HEK293 (cell line): Measurements from ENCODE around the gene SH3GL1.

Experiments
- BCL6B ChIP-seq: fragments of 450-650 bp; formaldehyde crosslinking; IDR thresholded peaks from 2 replicates; pipeline ENCODE4 v1.5.1; 2017; ENCODE audit warnings: missing biosample characterization, missing genetic modification characterization
- EGR2 ChIP-seq: fragments of 450-650 bp; formaldehyde crosslinking; IDR thresholded peaks from 2 replicates; pipeline ENCODE4 v1.5.1; 2016; ENCODE audit warnings: low read depth, missing biosample characterization, missing genetic modification characterization
- IKZF3 ChIP-seq: fragments of 450-650 bp; IDR thresholded peaks from 2 replicates; pipeline ENCODE4 v1.5.0; 2018; ENCODE audit warnings: missing biosample characterization, mild to moderate bottlenecking, missing genetic modification characterization, moderate library complexity
- KLF1 ChIP-seq: fragments of 450-650 bp; formaldehyde crosslinking; IDR thresholded peaks from 2 replicates; pipeline ENCODE4 v1.5.1; 2016; ENCODE audit warnings: missing biosample characterization, missing genetic modification characterization
- KLF16 ChIP-seq: fragments of 450-650 bp; formaldehyde crosslinking; IDR thresholded peaks from 2 replicates; pipeline ENCODE4 v1.5.1; 2017; ENCODE audit warnings: missing biosample characterization, missing genetic modification characterization
- KLF8 ChIP-seq: fragments of 450-650 bp; formaldehyde crosslinking; IDR thresholded peaks from 2 replicates; pipeline ENCODE4 v1.5.1; 2016; ENCODE audit warnings: missing biosample characterization, missing genetic modification characterization
- PBX3 ChIP-seq: sonication (generic); formaldehyde crosslinking; IDR thresholded peaks from 2 replicates; pipeline ENCODE4 v1.8.1; 2022; ENCODE audit warnings: mild to moderate bottlenecking, moderate library complexity, missing genetic modification reagents
- SP2 ChIP-seq: fragments of 450-650 bp; formaldehyde crosslinking; IDR thresholded peaks from 2 replicates; pipeline ENCODE4 v1.5.1; 2016; ENCODE audit warnings: missing biosample characterization, missing genetic modification characterization
- SP3 ChIP-seq: fragments of 450-650 bp; formaldehyde crosslinking; IDR thresholded peaks from 2 replicates; pipeline ENCODE4 v1.5.1; 2016; ENCODE audit warnings: missing biosample characterization, missing genetic modification characterization
- ZBTB17 ChIP-seq: fragments of 450-650 bp; formaldehyde crosslinking; IDR thresholded peaks from 2 replicates; pipeline ENCODE4 v1.5.1; 2016; ENCODE audit warnings: missing biosample characterization, missing genetic modification characterization
- ZBTB26 ChIP-seq: fragments of 450-650 bp; formaldehyde crosslinking; optimal IDR thresholded peaks from 2 replicates; pipeline ENCODE3; 2016; ENCODE audit warnings: missing biosample characterization, mild to moderate bottlenecking, missing genetic modification characterization
- ZBTB8A ChIP-seq: fragments of 450-650 bp; formaldehyde crosslinking; IDR thresholded peaks from 2 replicates; pipeline ENCODE4 v1.5.1; 2016; ENCODE audit warnings: missing biosample characterization, missing genetic modification characterization
- ZNF10 ChIP-seq: fragments of 450-650 bp; formaldehyde crosslinking; IDR thresholded peaks from 2 replicates; pipeline ENCODE4 v1.5.1; 2017; ENCODE audit warnings: missing biosample characterization, missing genetic modification characterization
- ZNF133 ChIP-seq: fragments of 450-650 bp; formaldehyde crosslinking; IDR thresholded peaks from 2 replicates; pipeline ENCODE4 v1.5.1; 2016; ENCODE audit warnings: missing biosample characterization, missing genetic modification characterization
- ZNF148 ChIP-seq: fragments of 450-650 bp; formaldehyde crosslinking; IDR thresholded peaks from 2 replicates; pipeline ENCODE4 v1.5.0; 2017; ENCODE audit warnings: missing biosample characterization, missing genetic modification characterization, borderline replicate concordance
- ZNF157 ChIP-seq: fragments of 450-650 bp; formaldehyde crosslinking; IDR thresholded peaks from 2 replicates; pipeline ENCODE4 v1.5.1; 2016; ENCODE audit warnings: missing biosample characterization, missing genetic modification characterization
- ZNF18 ChIP-seq: fragments of 450-650 bp; formaldehyde crosslinking; IDR thresholded peaks from 2 replicates; pipeline ENCODE4 v1.5.1; 2016; ENCODE audit warnings: missing biosample characterization, missing genetic modification characterization
- ZNF19 ChIP-seq: fragments of 450-650 bp; formaldehyde crosslinking; IDR thresholded peaks from 2 replicates; pipeline ENCODE4; 2016; ENCODE audit warnings: missing biosample characterization, missing genetic modification characterization, low read depth
- ZNF214 ChIP-seq: fragments of 450-650 bp; formaldehyde crosslinking; IDR thresholded peaks from 2 replicates; pipeline ENCODE4 v1.5.1; 2017; ENCODE audit warnings: missing biosample characterization, mild to moderate bottlenecking, missing genetic modification characterization, borderline replicate concordance
- ZNF248 ChIP-seq: fragments of 450-650 bp; formaldehyde crosslinking; IDR thresholded peaks from 2 replicates; pipeline ENCODE4 v1.5.1; 2017; ENCODE audit warnings: missing biosample characterization, missing genetic modification characterization
- ZNF311 ChIP-seq: fragments of 450-650 bp; formaldehyde crosslinking; IDR thresholded peaks from 2 replicates; pipeline ENCODE4 v1.5.1; 2017; ENCODE audit warnings: missing biosample characterization, missing genetic modification characterization, borderline replicate concordance
- ZNF394 ChIP-seq: fragments of 450-650 bp; formaldehyde crosslinking; IDR thresholded peaks from 2 replicates; pipeline ENCODE4 v1.5.1; 2016; ENCODE audit warnings: missing biosample characterization, missing genetic modification characterization, mild to moderate bottlenecking, moderate library complexity, borderline replicate concordance
- ZNF433 ChIP-seq: fragments of 450-650 bp; formaldehyde crosslinking; IDR thresholded peaks from 2 replicates; pipeline ENCODE4 v1.5.1; 2016; ENCODE audit warnings: missing biosample characterization, missing genetic modification characterization, low read depth
- ZNF629 ChIP-seq: fragments of 450-650 bp; formaldehyde crosslinking; IDR thresholded peaks from 2 replicates; pipeline ENCODE4 v1.5.1; 2017; ENCODE audit warnings: missing biosample characterization, missing genetic modification characterization
- ZNF660 ChIP-seq: fragments of 450-650 bp; IDR thresholded peaks from 2 replicates; pipeline ENCODE4 v1.5.1; 2018; ENCODE audit warnings: missing biosample characterization, mild to moderate bottlenecking, missing genetic modification characterization
- ZNF664 ChIP-seq: fragments of 450-650 bp; formaldehyde crosslinking; IDR thresholded peaks from 2 replicates; pipeline ENCODE4 v1.5.1; 2016; ENCODE audit warnings: missing biosample characterization, missing genetic modification characterization
- ZNF692 ChIP-seq: fragments of 450-650 bp; formaldehyde crosslinking; IDR thresholded peaks from 2 replicates; pipeline ENCODE4 v1.5.1; 2016; ENCODE audit warnings: missing biosample characterization, missing genetic modification characterization
- ZNF76 ChIP-seq: fragments of 450-650 bp; formaldehyde crosslinking; IDR thresholded peaks from 2 replicates; pipeline ENCODE4; 2016; ENCODE audit warnings: low read depth, missing biosample characterization, missing genetic modification characterization, borderline replicate concordance
- ZNF776 ChIP-seq: fragments of 450-650 bp; formaldehyde crosslinking; IDR thresholded peaks from 2 replicates; pipeline ENCODE4 v1.5.0; 2017; ENCODE audit warnings: missing biosample characterization, missing genetic modification characterization, borderline replicate concordance
- ZNF837 ChIP-seq: fragments of 450-650 bp; formaldehyde crosslinking; IDR thresholded peaks from 2 replicates; pipeline ENCODE4 v1.5.1; 2016; ENCODE audit warnings: missing biosample characterization, missing genetic modification characterization
- ZNF843 ChIP-seq: fragments of 450-650 bp; formaldehyde crosslinking; IDR thresholded peaks from 2 replicates; pipeline ENCODE4 v1.5.1; 2016; ENCODE audit warnings: missing biosample characterization, missing genetic modification characterization

The SH3GL1 gene

GRCh38 chr19:4402171-4403004 is 2.0 kb upstream of the SH3GL1 start, which contains the start of gene CHAF1A (continued):
- TF ChIP-seq ZNF214 (tag by site-specific recombination) = no peak
- no peak for TF ChIP-seq ZNF10 (tag by site-specific recombination)
- TF ChIP-seq ZNF148 (tag by site-specific recombination) = no peak
- peak; percentile 99 for TF ChIP-seq SP2 (tag by site-specific recombination)
- TF ChIP-seq ZNF843 (tag by site-specific recombination) = no peak
- TF ChIP-seq ZNF776 (tag by site-specific recombination) = no peak
- TF ChIP-seq ZNF629 = peak; percentile 99
- peak; percentile 72 for TF ChIP-seq ZBTB26 (tag by site-specific recombination)
- TF ChIP-seq KLF16 (tag by site-specific recombination) = peak; percentile 88
- no peak for TF ChIP-seq BCL6B (tag by site-specific recombination)
- no peak for TF ChIP-seq EGR2
- peak; percentile 70; the same call in 1 of the 2 replicates for TF ChIP-seq PBX3
- no peak for TF ChIP-seq ZNF248 (tag by site-specific recombination)
- TF ChIP-seq ZNF837 = no peak
- 0 out of 2 replicates have a peak, but pooled peaks have one; percentile 17 for TF ChIP-seq ZNF394 (tag by site-specific recombination)
- TF ChIP-seq ZNF664 (tag by site-specific recombination) = 0 out of 2 replicates have a peak, but pooled peaks have one; percentile 32
- peak; percentile 79 for TF ChIP-seq IKZF3 (tag by site-specific recombination)
- no peak for TF ChIP-seq ZNF19 (tag by site-specific recombination)
- 0 out of 2 replicates have a peak, but pooled peaks have one; percentile 33 for TF ChIP-seq KLF1 (tag by site-specific recombination)
- TF ChIP-seq ZBTB17 = peak; percentile 31; the same call in 1 of the 2 replicates
- TF ChIP-seq ZNF311 (tag by site-specific recombination) = no peak
- peak; percentile 79; the same call in 1 of the 2 replicates for TF ChIP-seq KLF8 (tag by site-specific recombination)
- TF ChIP-seq ZNF433 = no peak
- peak; percentile 81 for TF ChIP-seq ZNF660 (tag by site-specific recombination)
- no peak for TF ChIP-seq ZNF18 (tag by site-specific recombination)
- TF ChIP-seq ZNF76 = peak; percentile 48; the same call in 1 of the 2 replicates
- no peak for TF ChIP-seq ZNF157 (tag by site-specific recombination)
- no peak for TF ChIP-seq ZNF133
- 0 out of 2 replicates have a peak, but pooled peaks have one; percentile 48 for TF ChIP-seq ZNF692 (tag by site-specific recombination)
- peak; percentile 30; the same call in 1 of the 2 replicates for TF ChIP-seq ZBTB8A (tag by site-specific recombination)
- TF ChIP-seq SP3 = peak; percentile 91
